Pancreas (tissue), 10 donors: ENCODE measurements around the gene ASTN2. TPM values are rescaled to one million over a fixed set of nuclear protein-coding genes. Genes with fewer than 3 reads are reported as not detected.

Experiments used
- ATAC-seq, 4 donors: fragments of 200-7000 bp; cut with Tn5 transposase; one replicate each; pipeline versions ENCODE4 v1.8.0 to v1.9.1; 2020; ENCODE audit warnings: mild to moderate bottlenecking in 4 of 4, moderate library complexity in 4 of 4
- DNase-seq, 6 donors: peaks; one replicate each; pipeline ENCODE4 v3.0.0-alpha.2; 2020
- FAIRE-seq: peaks from 2 replicates; lab custom pipeline; 2012; peaks lifted over from hg19 to GRCh38; lab: Jason Lieb, UNC
- H3K27ac ChIP-seq, 4 donors: fragments of 200-600 bp; sonication (generic); 1 replicate in 3 of 4; 2 replicates in 1 of 4; pipeline versions ENCODE4 v1.5.0 to v1.8.0; 2020
- H3K27me3 ChIP-seq, 4 donors: fragments of 200-600 bp; one replicate each; pipeline ENCODE4 v1.8.0; 2021
- H3K36me3 ChIP-seq, 3 donors: fragments of 200-600 bp; sonication (generic) in 1 of 3; one replicate each; pipeline versions ENCODE4 v1.5.0 to v1.8.0; 2020 to 2021
- H3K4me1 ChIP-seq, 3 donors: fragments of 200-600 bp; one replicate each; pipeline ENCODE4 v1.8.0; 2021
- H3K4me3 ChIP-seq, 4 donors: fragments of 200-600 bp; sonication (generic) in 2 of 4; one replicate each; pipeline versions ENCODE4 v1.5.0 to v1.8.0; 2020 to 2021
- H3K9me3 ChIP-seq, 4 donors: fragments of 200-600 bp; one replicate each; pipeline ENCODE4 v1.8.0; 2021
- WGBS, 2 donors: extraction: QIAGEN DNeasy Blood & Tissue Kit; methylation state at CpG; one replicate each; pipeline ENCODE4 v1.1.7; 2013; 5-methylcytosine and 5-hydroxymethylcytosine counted together
- intact Hi-C, 3 donors: fragments of 100-400 bp; cut with DNase I; formaldehyde crosslinking; loops; one replicate each; pipeline versions ENCODE4 v1.11.1 to v1.14.2; 2022
- polyA plus RNA-seq, 2 donors: library from polyadenylated mRNA; stranded (reverse); fragments of 200-250 nt; gene quantifications; one replicate each; pipeline ENCODE4 v1.2.3, GENCODE V29; 2013
- total RNA-seq, 6 donors: library from RNA; stranded (reverse); fragmentation: NEBNext Ultra II Directional in 4 of 6; extraction: Animal tissue kit (Norgen Biotek cat#: 25700) in 4 of 6; gene quantifications; one replicate each; pipeline versions ENCODE4 v1.2.1 to v1.2.4, GENCODE V29; 2021 to 2023
- TF ChIP-seq, protein P1 (sequence below), 4 donors: fragments of 200-600 bp; sonication (generic) in 3 of 4; IDR thresholded peaks; one replicate each; pipeline versions ENCODE4 v1.5.0 to v1.8.0; 2021; ENCODE audit warnings: antibody characterized with exemption in 4 of 4
- donor health status: healthy with polysubstance abuse.
- donor health status: DM: no; HTN: no; CAD: no; lungs with moderate emphysema.
- donor health status: DM: no; HTN: no; CAD: no.
- donor health status: control.
- donor health status: control.
- donor health status: Bipolar disorder and iron deficiency.
- donor health status: DM: yes; HTN: yes; CAD: no.
- donor health status: DM: no; HTN: no; CAD: no.
- donor health status: DM: no; HTN: no; CAD: no.
- donor health status: DM: yes; HTN: yes; CAD: no.

Gene ASTN2
- total and polyA plus RNA-seq, 8 donors: 1.3 to 11.9 (median 6.7) TPM

DNA sequence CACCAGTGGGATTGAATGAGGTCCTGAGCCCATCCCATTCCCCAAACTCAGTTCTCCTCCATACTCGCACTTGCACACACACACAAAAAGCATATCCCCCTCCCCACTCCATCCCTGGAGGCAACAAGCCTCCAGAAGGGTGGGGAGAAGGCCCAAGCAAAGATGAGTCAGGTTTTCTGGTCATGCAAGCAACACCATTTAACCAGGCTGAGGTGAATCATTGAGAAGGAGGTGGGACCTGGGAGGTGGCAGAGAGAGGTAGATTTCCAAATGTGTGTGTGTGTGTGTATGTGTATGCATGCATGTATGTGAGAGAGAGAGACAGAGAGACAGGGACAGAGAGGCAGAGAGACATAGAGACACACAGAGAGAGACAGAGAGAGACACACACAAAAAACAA lies 913.0 kb downstream of the ASTN2 start:
- DNase-seq (no peak), ATAC-seq (no peak), FAIRE-seq (no peak)
- intact Hi-C loops: no loop called here
- Histone ChIP-seq H3K27ac (no peak overlapping the region), H3K4me1 (no peaks in the 10 kb centered on the region), H3K4me3 (no peak overlapping the region), H3K27me3 (no peaks in the 10 kb centered on the region), H3K36me3 (no peaks in the 10 kb centered on the region), H3K9me3 (no peaks in the 10 kb centered on the region)
- TF ChIP-seq, protein P1, sequence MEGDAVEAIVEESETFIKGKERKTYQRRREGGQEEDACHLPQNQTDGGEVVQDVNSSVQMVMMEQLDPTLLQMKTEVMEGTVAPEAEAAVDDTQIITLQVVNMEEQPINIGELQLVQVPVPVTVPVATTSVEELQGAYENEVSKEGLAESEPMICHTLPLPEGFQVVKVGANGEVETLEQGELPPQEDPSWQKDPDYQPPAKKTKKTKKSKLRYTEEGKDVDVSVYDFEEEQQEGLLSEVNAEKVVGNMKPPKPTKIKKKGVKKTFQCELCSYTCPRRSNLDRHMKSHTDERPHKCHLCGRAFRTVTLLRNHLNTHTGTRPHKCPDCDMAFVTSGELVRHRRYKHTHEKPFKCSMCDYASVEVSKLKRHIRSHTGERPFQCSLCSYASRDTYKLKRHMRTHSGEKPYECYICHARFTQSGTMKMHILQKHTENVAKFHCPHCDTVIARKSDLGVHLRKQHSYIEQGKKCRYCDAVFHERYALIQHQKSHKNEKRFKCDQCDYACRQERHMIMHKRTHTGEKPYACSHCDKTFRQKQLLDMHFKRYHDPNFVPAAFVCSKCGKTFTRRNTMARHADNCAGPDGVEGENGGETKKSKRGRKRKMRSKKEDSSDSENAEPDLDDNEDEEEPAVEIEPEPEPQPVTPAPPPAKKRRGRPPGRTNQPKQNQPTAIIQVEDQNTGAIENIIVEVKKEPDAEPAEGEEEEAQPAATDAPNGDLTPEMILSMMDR (IDR thresholded peaks at IDR 0.05): no peak
- 82 to 96% methylated on average over 1 of the region's 1 CpG for WGBS, 2 donors

DNA sequence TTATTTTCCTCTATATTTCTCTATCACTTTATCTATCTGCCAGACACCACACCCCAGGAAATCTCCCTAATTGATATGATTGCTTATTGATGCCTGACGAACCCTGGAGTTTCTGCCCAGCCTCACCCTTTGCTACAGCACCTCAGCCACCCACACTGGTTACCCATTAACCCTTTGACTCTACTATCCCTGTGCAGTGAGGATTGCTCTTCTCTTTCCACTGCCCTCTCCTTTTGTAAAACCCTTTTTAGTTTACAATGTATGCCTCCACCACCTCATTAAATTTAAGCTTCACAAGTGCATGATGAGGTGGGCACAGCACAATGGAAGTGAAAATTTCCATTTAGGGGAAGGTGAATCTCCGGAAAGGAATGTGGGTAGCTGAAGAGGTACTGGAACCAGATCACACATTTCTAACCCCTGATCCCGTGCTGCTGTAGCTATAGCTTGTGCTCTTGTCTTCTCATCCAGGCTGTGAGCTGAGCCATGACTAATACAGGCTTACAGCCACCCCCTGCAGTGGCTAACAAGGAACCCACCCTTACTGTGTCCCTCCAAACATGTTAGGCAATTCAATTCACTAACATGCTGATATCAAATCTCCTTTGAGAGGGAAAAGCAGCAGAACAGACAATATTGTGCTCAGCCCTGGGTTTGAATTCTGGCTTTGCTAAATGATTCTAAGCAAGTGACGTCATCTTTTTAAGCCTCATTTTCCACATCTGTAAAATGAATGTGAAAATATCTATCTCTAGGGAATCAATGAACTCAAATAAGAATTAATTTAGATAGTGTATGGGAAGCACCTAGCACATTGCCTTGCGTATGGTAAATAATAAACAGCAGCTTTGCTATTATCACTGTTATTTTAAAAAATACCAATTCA lies 914.6 kb downstream of the ASTN2 start:
- no peak overlapping the region for H3K4me3 ChIP-seq
- intact Hi-C loops: loop anchor here in 1 of 3 donors (5.0 kb wide), 1 partner anchor 53 kb away; no protein-coding TSS in a partner anchor
- no peaks in the 10 kb centered on the region for H3K27me3 ChIP-seq
- DNase-seq: no peak
- H3K9me3 ChIP-seq: no peaks in the 10 kb centered on the region
- no peak overlapping the region for H3K27ac ChIP-seq
- 79 to 87% methylated on average over 5 of the region's 5 CpGs for WGBS, 2 donors
- no peak for ATAC-seq
- TF ChIP-seq, protein P1 (IDR thresholded peaks at IDR 0.05): no peak
- FAIRE-seq: no peak
- no peaks in the 10 kb centered on the region for H3K4me1 ChIP-seq
- H3K36me3 ChIP-seq: no peaks in the 10 kb centered on the region

DNA sequence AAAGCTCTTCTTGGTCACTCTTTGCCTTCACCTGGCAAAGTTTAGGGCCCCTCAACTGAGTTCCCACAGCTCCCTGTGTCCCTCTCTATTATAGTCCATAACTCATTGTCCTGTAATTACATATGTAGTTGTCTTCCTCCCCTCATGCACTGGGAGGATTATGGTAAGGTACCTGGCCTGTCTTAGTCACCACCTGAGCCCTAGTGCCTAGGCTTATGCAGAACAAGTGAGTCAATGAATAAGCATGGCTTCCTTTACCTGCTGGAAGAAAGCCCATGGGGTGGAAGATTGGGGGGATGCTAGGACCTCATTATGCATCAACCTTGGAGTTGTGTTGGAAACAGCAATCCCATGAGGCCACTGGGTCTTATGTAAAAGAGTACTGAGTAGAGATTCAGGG lies 915.4 kb downstream of the ASTN2 start:
- H3K4me1 ChIP-seq: peaks cover 0 to 3% (median 0%) of the 10 kb centered on the region in 3 donors
- FAIRE-seq (no peak), ATAC-seq (no peak), DNase-seq (no peak)
- H3K36me3 ChIP-seq: no peaks in the 10 kb centered on the region
- TF ChIP-seq, protein P1 (IDR thresholded peaks at IDR 0.05): no peak
- no peaks in the 10 kb centered on the region for H3K9me3 ChIP-seq
- H3K27me3 ChIP-seq: no peaks in the 10 kb centered on the region
- no peak overlapping the region for H3K27ac ChIP-seq
- no peak overlapping the region for H3K4me3 ChIP-seq
- intact Hi-C loops: loop anchor here in 1 of 3 donors (5.0 kb wide), 1 partner anchor 52 kb away; no protein-coding TSS in a partner anchor

DNA sequence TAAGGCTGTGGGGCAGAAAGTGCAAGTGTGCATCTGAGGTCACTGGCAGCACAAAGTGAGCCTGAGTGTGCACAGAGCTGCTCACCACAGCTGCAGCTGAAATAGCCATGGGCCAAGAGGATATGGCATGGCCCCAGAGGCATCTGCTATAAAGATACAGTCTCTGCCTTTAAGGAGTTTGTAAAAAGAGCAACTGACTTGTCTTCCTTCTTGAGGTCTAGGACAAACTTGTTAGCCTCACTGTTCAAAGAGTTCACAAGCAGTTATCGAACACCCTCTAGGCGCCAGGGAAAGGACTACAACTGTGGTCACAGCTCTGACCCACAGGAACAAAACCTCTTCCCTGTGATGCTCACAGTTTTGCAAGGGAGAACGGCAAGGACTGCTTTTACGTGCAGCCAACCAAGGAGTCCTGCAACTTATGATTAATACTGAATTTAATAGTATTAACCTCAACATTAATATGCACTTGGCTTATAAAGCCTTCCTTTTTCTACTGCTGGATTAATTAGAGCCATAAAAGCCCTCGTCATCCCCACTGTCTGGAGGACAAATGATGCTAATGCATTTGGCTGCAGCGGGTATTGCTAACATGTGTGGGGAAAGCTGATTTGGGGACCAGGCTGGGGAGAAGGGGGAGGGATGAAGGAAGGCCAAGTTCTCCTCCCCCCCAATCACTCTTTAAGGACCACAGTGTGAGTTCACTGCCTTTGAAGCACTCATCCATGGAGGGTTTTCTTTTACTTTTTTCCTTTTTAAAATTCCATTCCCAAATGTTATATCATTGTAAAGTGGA lies 917.6 kb downstream of the ASTN2 start:
- FAIRE-seq: no peak
- TF ChIP-seq, protein P1 (IDR thresholded peaks at IDR 0.05): no peak
- Histone ChIP-seq H3K4me3 (no peak overlapping the region), H3K9me3 (no peaks in the 10 kb centered on the region), H3K4me1 (peaks cover 0 to 3% (median 0%) of the 10 kb centered on the region in 3 donors), H3K27me3 (no peaks in the 10 kb centered on the region), H3K27ac (no peak overlapping the region), H3K36me3 (no peaks in the 10 kb centered on the region)
- WGBS, 2 donors: 86 to 87% methylated on average over 6 of the region's 6 CpGs
- DNase-seq: no peak
- intact Hi-C loops: loop anchor here in 1 of 3 donors (5.0 kb wide), 1 partner anchor 50 kb away; no protein-coding TSS in a partner anchor
- ATAC-seq: no peak
